ENCODE data around the gene FAM124B. TPM values are rescaled to one million over a fixed set of nuclear protein-coding genes. Genes with fewer than 3 reads are reported as not detected.

FAM124B gene, protein sequence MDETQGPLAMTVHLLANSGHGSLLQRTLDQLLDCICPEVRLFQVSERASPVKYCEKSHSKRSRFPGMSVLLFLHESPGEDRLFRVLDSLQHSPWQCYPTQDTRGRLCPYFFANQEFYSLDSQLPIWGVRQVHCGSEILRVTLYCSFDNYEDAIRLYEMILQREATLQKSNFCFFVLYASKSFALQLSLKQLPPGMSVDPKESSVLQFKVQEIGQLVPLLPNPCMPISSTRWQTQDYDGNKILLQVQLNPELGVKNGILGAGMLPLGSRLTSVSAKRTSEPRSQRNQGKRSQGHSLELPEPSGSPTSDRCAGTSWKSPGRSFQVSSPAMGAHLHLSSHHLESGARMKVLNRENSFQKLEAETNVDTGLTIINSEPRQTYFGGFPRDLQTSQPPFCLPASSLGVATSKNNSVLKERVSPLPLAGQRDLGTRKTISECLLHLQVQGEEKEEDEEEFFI
- total RNA-seq (under 1 TPM; 0.37 to 0.39 TPM), polyA plus RNA-seq (ENCODE audit: insufficient read depth, low read depth, low replicate concordance) (0.80 TPM)
- long read RNA-seq, donor 1, partial matches to known transcripts = 0 of 6 reads
- long read RNA-seq, donor 1, other reads (novel, unspliced or antisense) = 0 of 6 reads
- long read RNA-seq, donor 2, partial matches to known transcripts = 0 of 1 reads
- long read RNA-seq, donor 2, other reads (novel, unspliced or antisense) = 0 of 1 reads

DNA sequence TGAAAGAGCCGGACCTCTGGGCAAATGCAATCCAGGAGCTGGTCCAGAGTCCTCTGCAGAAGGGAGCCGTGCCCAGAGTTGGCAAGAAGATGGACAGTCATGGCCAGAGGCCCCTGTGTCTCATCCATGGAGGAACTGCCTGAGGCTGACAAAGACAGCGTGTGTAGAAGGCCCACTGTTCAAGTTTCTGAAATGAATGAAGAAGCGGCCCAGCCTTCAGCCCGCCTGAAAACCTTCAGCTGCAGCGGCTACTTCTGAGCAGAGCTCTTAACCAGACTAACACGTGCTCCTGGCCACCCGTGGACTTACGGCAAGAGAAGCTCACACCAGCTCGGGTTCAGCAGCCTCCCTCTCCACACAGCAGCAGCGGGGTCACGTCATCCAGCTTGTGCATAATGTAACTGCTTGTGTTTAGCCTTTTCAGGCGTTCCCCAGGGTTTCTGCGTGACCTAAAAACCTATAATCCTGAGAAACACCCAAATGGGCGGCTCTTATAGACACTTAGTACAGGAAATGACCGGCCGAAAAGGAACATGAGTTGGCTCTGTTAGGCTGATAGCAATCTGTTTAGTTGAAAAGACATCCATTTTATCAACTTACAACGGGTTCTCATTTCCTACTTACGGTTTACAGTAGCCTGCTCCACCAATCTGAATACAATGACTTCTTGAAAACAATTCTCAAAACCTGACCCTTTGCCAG lies at the start of gene FAM124B:
TSS of gene FAM124B (minus strand) at position 467 of the 702 bp plus-strand sequence. CDS start at position 128, 339 bp downstream.
- no peaks in the 10 kb centered on the region for H3K27me3 ChIP-seq
- intact Hi-C loops (cut with DNase I; ENCODE audit: low total_unique reads) = no loop called here
- 28% methylated on average over 16 to 19 of the region's 19 CpGs for WGBS, 2 donors
- no peaks in the 10 kb centered on the region for H3K4me1 ChIP-seq
- peak; percentile 73 for DNase-seq
- no peaks in the 10 kb centered on the region for H3K36me3 ChIP-seq (ENCODE audit: low read depth, missing control alignments)
- TF ChIP-seq, protein P1, sequence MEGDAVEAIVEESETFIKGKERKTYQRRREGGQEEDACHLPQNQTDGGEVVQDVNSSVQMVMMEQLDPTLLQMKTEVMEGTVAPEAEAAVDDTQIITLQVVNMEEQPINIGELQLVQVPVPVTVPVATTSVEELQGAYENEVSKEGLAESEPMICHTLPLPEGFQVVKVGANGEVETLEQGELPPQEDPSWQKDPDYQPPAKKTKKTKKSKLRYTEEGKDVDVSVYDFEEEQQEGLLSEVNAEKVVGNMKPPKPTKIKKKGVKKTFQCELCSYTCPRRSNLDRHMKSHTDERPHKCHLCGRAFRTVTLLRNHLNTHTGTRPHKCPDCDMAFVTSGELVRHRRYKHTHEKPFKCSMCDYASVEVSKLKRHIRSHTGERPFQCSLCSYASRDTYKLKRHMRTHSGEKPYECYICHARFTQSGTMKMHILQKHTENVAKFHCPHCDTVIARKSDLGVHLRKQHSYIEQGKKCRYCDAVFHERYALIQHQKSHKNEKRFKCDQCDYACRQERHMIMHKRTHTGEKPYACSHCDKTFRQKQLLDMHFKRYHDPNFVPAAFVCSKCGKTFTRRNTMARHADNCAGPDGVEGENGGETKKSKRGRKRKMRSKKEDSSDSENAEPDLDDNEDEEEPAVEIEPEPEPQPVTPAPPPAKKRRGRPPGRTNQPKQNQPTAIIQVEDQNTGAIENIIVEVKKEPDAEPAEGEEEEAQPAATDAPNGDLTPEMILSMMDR (IDR thresholded peaks at IDR 0.05) = no peak
- no peak for TF ChIP-seq POLR2A (IDR thresholded peaks at IDR 0.05)
- H3K4me3 ChIP-seq = peak within 1 kb of the TSS; percentile 8 to 13
- peak within 1 kb of the TSS in 1 of 2 donors; percentile 14 for H3K27ac ChIP-seq
- H3K9me3 ChIP-seq = no peaks in the 10 kb centered on the region

DNA sequence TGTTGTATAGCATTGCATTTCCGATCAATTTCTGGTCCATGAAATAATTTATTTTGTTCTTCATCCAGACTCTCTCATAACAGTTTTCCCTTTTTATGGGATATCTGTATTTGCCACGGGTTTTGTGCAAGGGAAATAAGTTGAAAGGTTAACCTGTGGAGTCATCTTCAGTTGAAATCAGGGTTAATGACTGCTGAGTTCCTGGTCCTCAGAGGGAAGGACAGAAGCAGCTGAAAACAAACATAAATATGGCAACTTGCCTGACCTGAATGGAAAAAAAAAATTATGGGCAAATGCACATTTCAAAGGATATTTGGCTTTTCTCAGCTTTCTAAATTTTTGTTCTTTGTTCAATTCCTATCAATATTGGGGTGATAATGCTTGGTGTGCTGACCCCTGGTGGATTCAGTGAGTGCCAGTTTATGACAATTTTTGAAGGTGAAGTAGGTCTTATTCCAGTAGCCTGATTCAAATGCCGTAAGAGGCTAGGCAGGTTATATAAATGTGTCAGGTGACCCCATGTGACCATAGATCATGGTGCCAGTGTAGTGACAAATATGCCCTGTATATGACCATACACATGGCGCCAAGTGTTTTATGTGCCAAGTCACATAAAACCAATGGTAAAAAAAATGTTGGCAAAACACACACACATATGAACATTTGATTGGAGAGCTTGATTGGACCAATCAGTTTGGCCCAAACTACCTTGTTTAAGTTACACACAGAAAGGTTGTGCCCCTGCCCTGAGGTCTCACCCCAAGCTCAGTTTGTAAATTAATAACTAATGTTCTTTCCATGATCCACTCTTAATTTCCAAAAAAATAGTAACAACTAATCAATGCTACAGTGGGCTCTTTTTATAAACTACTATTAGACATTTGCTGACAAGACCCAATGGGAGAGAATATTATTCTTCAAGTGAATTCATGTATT lies 47.6 kb upstream of the FAM124B start:
- no peaks in the 10 kb centered on the region for H3K9me3 ChIP-seq
- H3K27ac ChIP-seq = no peak overlapping the region
- H3K4me1 ChIP-seq = no peaks in the 10 kb centered on the region
- no peaks in the 10 kb centered on the region for H3K27me3 ChIP-seq
- no peak for DNase-seq
- WGBS, 2 donors = 60 to 64% methylated on average over 4 of the region's 4 CpGs
- H3K4me3 ChIP-seq = no peak overlapping the region
- no peaks in the 10 kb centered on the region for H3K36me3 ChIP-seq (ENCODE audit: low read depth, missing control alignments)
- TF ChIP-seq, protein P1 (IDR thresholded peaks at IDR 0.05) = peak; percentile 22 to 40 (median 27)
- no peak for TF ChIP-seq POLR2A (IDR thresholded peaks at IDR 0.05)
- intact Hi-C loops (cut with DNase I; ENCODE audit: low total_unique reads) = no loop called here

DNA sequence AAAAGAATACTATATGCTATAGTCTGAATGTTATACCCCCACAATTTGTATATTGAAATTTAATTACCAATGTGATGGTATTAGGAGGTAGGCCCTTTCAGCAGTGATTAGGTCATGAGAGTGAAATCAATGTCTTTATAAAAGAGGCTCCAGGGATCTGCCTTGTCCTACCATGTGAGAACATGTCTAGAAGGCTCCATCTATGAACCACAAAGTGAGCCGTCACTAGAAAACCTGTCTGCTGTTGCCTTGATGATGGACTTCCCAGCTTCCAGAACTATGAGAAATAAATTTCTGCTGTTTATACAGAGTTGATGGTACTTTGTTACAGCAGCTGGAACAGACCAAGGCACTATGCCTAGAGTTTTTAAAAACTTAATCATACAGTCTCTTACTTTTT lies 46.3 kb upstream of the FAM124B start:
- Histone ChIP-seq H3K9me3 (no peaks in the 10 kb centered on the region), H3K27ac (no peak overlapping the region), H3K27me3 (no peaks in the 10 kb centered on the region), H3K4me1 (no peaks in the 10 kb centered on the region), H3K36me3 (ENCODE audit: low read depth, missing control alignments) (no peaks in the 10 kb centered on the region), H3K4me3 (no peak overlapping the region)
- DNase-seq = no peak
- WGBS, 2 donors = 89 to 92% methylated on average over 1 of the region's 1 CpG
- TF ChIP-seq, protein P1 (IDR thresholded peaks at IDR 0.05) = no peak
- no peak for TF ChIP-seq POLR2A (IDR thresholded peaks at IDR 0.05)
- intact Hi-C loops (cut with DNase I; ENCODE audit: low total_unique reads) = no loop called here

DNA sequence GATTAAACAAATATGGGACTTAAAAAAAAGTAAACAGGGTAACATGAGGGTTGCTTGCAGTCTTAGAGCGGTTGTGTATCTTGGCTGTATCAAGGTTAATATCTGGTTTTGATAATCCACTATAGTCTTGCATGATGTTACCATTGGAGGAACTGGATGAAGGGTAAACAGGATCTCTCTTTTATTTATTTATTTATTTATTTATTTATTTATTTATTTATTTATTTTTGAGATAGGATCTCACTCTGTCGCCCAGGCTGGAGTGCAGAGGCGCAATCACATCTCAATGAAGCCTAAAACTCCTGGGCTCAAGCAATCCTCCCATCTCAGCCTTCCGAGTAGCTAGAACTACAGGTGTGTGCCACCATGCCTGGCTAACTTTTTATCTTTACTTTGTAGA lies 42.9 kb upstream of the FAM124B start:
- Histone ChIP-seq H3K9me3 (no peaks in the 10 kb centered on the region), H3K36me3 (ENCODE audit: low read depth, missing control alignments) (no peaks in the 10 kb centered on the region), H3K4me3 (no peak overlapping the region), H3K27me3 (no peaks in the 10 kb centered on the region), H3K27ac (no peak overlapping the region), H3K4me1 (no peaks in the 10 kb centered on the region)
- intact Hi-C loops (cut with DNase I; ENCODE audit: low total_unique reads) = no loop called here
- no peak for TF ChIP-seq POLR2A (IDR thresholded peaks at IDR 0.05)
- TF ChIP-seq, protein P1 (IDR thresholded peaks at IDR 0.05) = no peak
- WGBS, 2 donors = 88 to 91% methylated on average over 4 of the region's 4 CpGs
- no peak for DNase-seq

Measured in testis (tissue), 5 donors.